WI38 (cell line): ENCODE measurements around the gene ZNF57.

Experiments used
- H3K4me3 ChIP-seq: 2 replicates; pipeline ENCODE4 v1.5.1; 2011; ENCODE audit warnings: low read depth, mild to moderate bottlenecking, control low read depth, low read length
- TF ChIP-seq, protein P1 (sequence below): IDR thresholded peaks from 2 replicates; pipeline ENCODE4 v1.5.1; 2012; ENCODE audit warnings: low read depth, mild to moderate bottlenecking, control low read depth, low read length

ZNF57 gene

DNA sequence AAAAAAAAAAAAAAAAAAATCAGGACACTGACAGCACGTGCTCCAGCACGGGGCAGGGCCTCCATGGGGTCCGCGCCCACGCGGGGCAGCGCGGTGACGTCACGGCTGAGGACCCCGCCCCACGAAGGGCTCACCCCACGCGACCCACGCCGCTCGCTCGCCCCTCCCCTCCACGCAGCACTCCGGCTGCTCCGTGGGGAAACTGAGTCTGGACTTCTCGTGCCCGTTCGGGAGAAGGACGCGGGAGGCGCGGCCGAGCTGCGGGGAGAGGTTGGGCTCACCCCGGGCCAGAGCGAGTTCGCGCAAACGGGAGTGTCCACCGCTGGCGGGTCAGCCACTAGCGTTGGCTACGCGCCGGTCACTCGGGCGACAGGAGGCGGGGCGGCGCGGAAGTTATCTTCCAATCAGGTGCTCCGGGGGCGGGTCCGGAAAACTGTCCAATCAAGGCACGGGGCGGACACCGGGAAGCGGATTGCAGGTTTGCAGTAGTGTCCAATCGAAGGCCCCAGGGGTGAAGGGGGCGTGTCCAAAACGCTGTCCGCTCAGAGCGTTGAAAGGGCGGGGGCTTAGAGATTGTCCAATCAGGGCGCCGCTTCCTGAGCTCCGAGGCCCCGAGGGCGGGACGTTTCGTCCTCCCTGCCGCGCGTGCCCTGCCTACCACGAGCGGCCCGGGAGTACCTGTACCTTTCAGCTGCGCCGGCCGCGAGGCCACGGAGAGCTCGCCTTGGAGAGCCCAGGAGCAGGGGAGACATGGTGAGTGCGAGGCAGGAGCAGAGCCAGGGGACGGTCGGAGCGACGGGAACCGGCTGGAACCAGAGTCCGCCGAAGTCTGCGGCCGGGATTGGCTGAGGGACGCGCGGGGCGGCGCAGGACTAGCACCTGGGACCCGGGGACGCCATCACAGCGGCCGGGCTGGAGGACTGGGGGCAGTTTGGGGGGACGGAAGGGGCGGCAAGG is at the start of gene ZNF57:
Gene ZNF57 (plus strand): TSS at position 633 of the 957 bp plus-strand sequence. CDS start 118 bp downstream, at position 751.
- TF ChIP-seq, protein P1, sequence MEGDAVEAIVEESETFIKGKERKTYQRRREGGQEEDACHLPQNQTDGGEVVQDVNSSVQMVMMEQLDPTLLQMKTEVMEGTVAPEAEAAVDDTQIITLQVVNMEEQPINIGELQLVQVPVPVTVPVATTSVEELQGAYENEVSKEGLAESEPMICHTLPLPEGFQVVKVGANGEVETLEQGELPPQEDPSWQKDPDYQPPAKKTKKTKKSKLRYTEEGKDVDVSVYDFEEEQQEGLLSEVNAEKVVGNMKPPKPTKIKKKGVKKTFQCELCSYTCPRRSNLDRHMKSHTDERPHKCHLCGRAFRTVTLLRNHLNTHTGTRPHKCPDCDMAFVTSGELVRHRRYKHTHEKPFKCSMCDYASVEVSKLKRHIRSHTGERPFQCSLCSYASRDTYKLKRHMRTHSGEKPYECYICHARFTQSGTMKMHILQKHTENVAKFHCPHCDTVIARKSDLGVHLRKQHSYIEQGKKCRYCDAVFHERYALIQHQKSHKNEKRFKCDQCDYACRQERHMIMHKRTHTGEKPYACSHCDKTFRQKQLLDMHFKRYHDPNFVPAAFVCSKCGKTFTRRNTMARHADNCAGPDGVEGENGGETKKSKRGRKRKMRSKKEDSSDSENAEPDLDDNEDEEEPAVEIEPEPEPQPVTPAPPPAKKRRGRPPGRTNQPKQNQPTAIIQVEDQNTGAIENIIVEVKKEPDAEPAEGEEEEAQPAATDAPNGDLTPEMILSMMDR: no peak
- peak within 1 kb of the TSS; percentile 84 for H3K4me3 ChIP-seq

DNA sequence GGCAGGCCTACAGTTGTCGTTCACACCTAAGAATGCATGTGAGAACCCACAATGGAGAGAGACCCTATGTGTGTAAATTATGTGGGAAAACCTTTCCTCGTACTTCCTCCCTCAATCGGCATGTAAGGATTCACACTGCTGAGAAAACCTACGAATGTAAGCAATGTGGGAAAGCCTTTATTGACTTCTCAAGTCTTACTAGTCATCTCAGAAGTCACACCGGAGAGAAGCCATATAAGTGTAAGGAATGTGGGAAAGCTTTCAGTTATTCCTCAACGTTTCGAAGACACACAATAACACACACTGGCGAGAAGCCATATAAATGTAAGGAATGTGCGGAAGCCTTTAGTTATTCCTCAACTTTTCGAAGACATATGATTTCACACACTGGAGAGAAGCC is 48.1 kb upstream of the ZNF57 start:
- TF ChIP-seq, protein P1: no peak

DNA sequence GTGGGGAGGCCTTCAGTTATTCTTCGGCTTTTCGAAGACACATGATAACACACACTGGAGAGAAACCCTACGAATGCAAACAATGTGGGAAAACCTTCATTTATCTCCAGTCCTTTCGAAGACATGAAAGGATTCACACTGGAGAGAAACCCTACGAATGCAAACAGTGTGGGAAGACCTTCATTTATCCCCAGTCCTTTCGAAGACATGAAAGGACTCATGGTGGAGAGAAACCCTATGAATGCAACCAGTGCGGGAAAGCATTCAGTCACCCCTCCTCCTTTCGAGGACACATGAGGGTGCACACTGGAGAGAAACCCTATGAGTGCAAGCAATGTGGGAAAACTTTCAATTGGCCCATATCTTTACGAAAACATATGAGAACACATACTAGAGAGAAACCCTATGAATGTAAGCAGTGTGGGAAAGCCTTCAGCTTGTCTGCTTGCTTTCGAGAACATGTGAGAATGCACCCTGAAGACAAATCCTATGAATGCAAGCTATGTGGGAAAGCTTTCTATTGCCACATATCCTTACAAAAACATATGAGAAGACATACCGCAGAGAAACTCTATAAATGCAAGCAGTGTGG is 47.6 kb upstream of the ZNF57 start:
- TF ChIP-seq, protein P1: no peak
- no peak overlapping the region for H3K4me3 ChIP-seq

More for the DNA sequence above, 48.1 kb upstream of the ZNF57 start:
- H3K4me3 ChIP-seq: no peak overlapping the region

DNA sequence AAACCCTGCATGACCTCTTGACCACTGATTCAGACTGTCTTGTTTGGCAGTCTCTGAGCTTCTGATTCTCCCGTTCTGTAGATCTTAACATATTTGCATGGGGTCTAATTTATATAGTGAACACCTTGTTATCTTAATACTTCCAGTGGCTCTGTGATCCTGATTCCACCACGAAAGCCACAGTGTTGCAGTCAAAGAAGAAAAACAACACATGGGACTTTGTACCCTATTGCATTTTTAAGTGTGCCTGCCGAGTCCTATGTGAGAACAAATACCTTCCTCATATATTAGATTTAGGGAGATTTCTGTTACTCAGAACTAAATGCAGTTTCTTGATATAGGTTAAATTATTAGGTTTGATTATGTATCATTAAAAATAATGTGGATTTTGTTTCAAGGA is 45.9 kb upstream of the ZNF57 start:
- TF ChIP-seq, protein P1: no peak

DNA sequence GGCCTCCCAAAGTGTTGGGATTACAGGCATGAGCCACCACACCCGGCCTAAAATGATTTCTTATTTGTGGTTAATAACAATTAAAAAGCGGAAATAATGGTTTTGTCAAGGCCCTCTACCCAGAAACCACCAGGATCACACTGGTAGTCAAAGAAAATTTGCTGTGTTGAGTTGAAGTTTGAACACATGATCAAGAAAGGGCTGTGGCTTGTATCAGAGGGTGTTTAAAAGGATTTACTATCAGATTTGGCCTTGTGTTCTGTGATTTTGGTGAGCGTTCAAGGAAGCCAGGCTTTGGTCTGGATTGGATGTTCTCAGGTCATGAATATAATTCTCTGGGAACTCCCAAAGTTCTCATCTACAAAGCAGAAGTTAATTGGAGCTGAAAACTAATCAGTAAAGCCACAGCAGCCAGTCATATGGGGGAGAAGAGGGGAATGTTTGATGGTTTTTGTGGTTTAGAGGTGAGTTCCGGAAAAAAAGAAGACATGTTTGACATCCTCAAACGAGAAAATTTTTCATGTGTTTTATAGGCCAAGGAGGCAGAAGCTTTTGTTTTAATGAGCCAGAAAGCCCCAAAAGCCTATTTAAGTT is 44.2 kb upstream of the ZNF57 start:
- TF ChIP-seq, protein P1: no peak
- no peak overlapping the region for H3K4me3 ChIP-seq

More for the DNA sequence above, 45.9 kb upstream of the ZNF57 start:
- no peak overlapping the region for H3K4me3 ChIP-seq

DNA sequence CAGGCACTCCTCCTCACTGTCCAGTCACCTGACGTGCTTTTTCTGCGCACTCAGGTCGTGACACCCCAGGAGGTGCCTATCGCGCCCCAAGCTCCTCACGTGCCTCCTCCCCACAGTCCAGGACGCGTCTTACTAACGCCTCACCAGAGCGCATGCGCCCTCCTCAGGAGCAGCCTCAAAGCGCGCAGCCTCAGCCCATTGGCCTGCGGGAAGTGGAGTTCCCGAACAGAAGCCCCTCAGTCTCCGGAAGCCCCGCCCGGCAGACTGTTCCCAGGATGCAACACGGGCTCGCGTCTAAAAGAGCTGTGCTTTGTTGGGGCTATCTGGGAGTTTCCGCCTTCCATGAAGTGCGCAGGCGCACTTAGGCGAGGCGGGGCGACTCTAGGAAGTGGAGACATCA is 41.9 kb upstream of the ZNF57 start:
- no peak overlapping the region for H3K4me3 ChIP-seq
- TF ChIP-seq, protein P1: no peak
